ENCODE results near the gene SCAANT1. TPM values are rescaled to one million over a fixed set of nuclear protein-coding genes. Genes with fewer than 3 reads are reported as not detected.

SCAANT1 gene
- total and polyA plus RNA-seq, 2 donors, result not detected

GRCh38 chr3:63945558-63946096, 33.4 kb upstream of the SCAANT1 start:
- no peak for DNase-seq (ENCODE audit: extremely low spot score)
- Histone ChIP-seq H3K4me3 (ENCODE audit: low read depth, low read length) (no peak overlapping the region), H3K4me1 (ENCODE audit: insufficient read depth) (no peaks in the 10 kb centered on the region), H3K36me3 (ENCODE audit: insufficient read depth) (no peaks in the 10 kb centered on the region), H3K27ac (ENCODE audit: low read depth) (no peak overlapping the region)
- 58% methylated on average over 3 of the region's 3 CpGs for WGBS

DNA sequence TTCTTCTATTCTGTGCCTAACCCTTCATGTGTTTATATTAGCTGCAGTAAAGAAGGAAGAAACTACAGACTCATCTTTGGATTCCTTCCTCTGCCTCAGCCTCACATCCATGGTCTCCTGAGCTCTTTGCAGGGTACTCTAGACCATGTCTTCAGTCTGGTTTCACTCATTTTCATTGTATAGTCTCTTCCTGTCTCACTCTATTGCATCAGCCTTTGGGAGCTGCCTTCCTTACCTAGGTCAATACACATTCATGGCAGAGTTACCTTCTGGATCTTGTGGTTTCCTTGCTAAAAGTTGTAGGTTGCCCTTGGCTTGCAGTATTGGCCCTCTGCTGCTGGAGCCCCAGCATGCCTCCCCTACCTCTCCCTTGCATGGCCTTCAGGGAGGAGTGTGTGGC, 31.5 kb upstream of the SCAANT1 start:
- DNase-seq (ENCODE audit: extremely low spot score), result no peak
- no peak overlapping the region for H3K4me3 ChIP-seq (ENCODE audit: low read depth, low read length)
- no peaks in the 10 kb centered on the region for H3K36me3 ChIP-seq (ENCODE audit: insufficient read depth)
- H3K27ac ChIP-seq (ENCODE audit: low read depth), result no peak overlapping the region
- no peaks in the 10 kb centered on the region for H3K4me1 ChIP-seq (ENCODE audit: insufficient read depth)

DNA sequence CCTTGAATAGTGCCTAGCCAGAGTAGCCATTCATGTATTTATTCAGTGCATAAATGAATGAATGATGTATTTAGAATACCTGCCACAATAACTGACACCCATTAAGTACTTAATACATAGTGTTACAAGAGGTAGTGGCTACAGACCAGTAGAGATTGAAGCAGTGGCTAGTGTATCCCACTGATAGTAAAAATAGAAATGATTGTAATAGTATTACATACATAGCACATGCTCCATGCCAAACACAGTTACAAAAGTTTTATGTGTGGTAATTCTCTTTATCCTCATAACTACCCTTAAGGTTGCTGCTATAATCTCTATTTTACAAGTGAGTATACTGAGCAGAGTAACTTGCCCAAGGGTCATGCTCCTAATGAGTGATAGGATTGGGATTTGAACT, 30.3 kb upstream of the SCAANT1 start:
- no peaks in the 10 kb centered on the region for H3K36me3 ChIP-seq (ENCODE audit: insufficient read depth)
- H3K4me3 ChIP-seq (ENCODE audit: low read depth, low read length), result no peak overlapping the region
- no peak for DNase-seq (ENCODE audit: extremely low spot score)
- H3K27ac ChIP-seq (ENCODE audit: low read depth), result no peak overlapping the region
- no peaks in the 10 kb centered on the region for H3K4me1 ChIP-seq (ENCODE audit: insufficient read depth)

DNA sequence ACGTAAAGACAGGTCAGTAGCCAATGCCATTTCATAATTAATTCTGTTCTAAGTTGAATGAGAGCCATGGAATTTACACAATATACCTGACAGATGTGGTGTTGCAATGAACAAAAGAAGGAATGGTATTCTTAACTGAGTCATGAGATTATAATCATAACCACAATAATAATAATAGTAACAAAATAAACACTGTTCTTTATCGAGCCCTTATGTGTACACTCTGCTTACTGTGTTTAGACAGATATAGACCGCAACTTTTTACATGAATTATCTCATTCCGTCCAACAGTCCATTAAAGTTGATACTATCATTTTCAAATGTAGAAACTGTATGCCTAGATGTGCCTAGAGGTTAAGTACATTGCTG, 28.2 kb upstream of the SCAANT1 start:
- WGBS, result 70% methylated on average over 4 of the region's 4 CpGs
- Histone ChIP-seq H3K36me3 (ENCODE audit: insufficient read depth) (no peaks in the 10 kb centered on the region), H3K4me1 (ENCODE audit: insufficient read depth) (no peaks in the 10 kb centered on the region), H3K27ac (ENCODE audit: low read depth) (no peak overlapping the region), H3K4me3 (ENCODE audit: low read depth, low read length) (no peak overlapping the region)
- DNase-seq (ENCODE audit: extremely low spot score), result no peak

- 72% methylated on average over 6 of the region's 6 CpGs for WGBS
- no peak overlapping the region for H3K27ac ChIP-seq (ENCODE audit: low read depth)
- no peak overlapping the region for H3K4me3 ChIP-seq (ENCODE audit: low read depth, low read length)
- no peak for DNase-seq (ENCODE audit: extremely low spot score)
- H3K4me1 ChIP-seq (ENCODE audit: insufficient read depth), result no peaks in the 10 kb centered on the region
- H3K36me3 ChIP-seq (ENCODE audit: insufficient read depth), result no peaks in the 10 kb centered on the region
Observed at GRCh38 chr3:63937661-63938651, 25.8 kb upstream of the SCAANT1 start.

- 67% methylated on average over 4 of the region's 4 CpGs for WGBS
- no peak overlapping the region for H3K27ac ChIP-seq (ENCODE audit: low read depth)
- no peak for DNase-seq (ENCODE audit: extremely low spot score)
- H3K36me3 ChIP-seq (ENCODE audit: insufficient read depth), result no peaks in the 10 kb centered on the region
- no peak overlapping the region for H3K4me3 ChIP-seq (ENCODE audit: low read depth, low read length)
- H3K4me1 ChIP-seq (ENCODE audit: insufficient read depth), result no peaks in the 10 kb centered on the region
Observed at GRCh38 chr3:63936925-63937324, 24.7 kb upstream of the SCAANT1 start.

DNA sequence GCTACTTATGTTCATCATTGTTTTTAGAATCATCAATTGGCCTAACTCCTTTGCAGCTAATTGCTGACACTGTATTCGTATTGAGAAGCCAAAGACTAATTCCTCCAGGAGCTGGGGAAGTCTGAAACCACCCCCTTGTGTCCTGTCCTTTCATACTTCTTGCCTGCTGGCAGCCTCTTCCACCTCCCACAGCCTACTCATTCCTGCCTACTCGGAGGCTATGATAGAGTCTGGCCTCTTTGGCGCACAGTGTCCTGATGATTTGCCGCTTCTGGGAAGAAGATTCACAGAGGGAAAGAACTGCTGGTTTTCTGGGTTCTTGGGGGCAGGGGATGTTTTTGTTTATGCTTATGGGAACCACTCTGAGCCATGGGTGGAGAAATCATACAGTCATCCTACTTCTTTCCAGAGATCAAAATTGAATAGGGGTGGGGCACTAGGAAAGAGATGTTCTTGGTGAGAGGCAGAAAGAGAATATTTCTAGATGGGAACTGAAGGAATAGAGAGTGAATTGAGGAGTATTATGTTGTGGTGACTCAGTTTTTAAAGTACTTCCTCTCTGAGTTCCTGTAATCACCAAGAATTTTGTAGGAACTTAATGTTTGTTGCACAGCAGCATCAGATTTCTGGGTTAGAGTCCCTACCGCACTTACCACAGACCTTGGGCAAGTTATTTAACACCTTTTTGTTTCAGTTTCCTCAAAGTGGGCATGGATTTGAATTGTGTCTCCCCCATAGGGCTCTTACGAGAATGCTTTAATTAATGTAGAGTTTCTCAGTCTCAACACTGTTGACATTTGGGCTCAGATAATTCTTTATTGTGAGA, 22.1 kb upstream of the SCAANT1 start:
- 82% methylated on average over 6 of the region's 6 CpGs for WGBS
- DNase-seq (ENCODE audit: extremely low spot score), result no peak
- Histone ChIP-seq H3K4me3 (ENCODE audit: low read depth, low read length) (no peak overlapping the region), H3K36me3 (ENCODE audit: insufficient read depth) (no peaks in the 10 kb centered on the region), H3K4me1 (ENCODE audit: insufficient read depth) (no peaks in the 10 kb centered on the region), H3K27ac (ENCODE audit: low read depth) (no peak overlapping the region)

- WGBS, result 99% methylated on average over 1 of the region's 1 CpG
- no peak overlapping the region for H3K4me3 ChIP-seq (ENCODE audit: low read depth, low read length)
- H3K4me1 ChIP-seq (ENCODE audit: insufficient read depth), result no peaks in the 10 kb centered on the region
- H3K36me3 ChIP-seq (ENCODE audit: insufficient read depth), result no peaks in the 10 kb centered on the region
- no peak overlapping the region for H3K27ac ChIP-seq (ENCODE audit: low read depth)
- no peak for DNase-seq (ENCODE audit: extremely low spot score)
Observed at GRCh38 chr3:63933459-63933858, 21.3 kb upstream of the SCAANT1 start.

GRCh38 chr3:63932509-63933212, 20.5 kb upstream of the SCAANT1 start:
- Histone ChIP-seq H3K27ac (ENCODE audit: low read depth) (no peak overlapping the region), H3K4me1 (ENCODE audit: insufficient read depth) (no peaks in the 10 kb centered on the region), H3K4me3 (ENCODE audit: low read depth, low read length) (no peak overlapping the region), H3K36me3 (ENCODE audit: insufficient read depth) (no peaks in the 10 kb centered on the region)
- DNase-seq (ENCODE audit: extremely low spot score), result no peak
- 58% methylated on average over 3 of the region's 3 CpGs for WGBS

DNA sequence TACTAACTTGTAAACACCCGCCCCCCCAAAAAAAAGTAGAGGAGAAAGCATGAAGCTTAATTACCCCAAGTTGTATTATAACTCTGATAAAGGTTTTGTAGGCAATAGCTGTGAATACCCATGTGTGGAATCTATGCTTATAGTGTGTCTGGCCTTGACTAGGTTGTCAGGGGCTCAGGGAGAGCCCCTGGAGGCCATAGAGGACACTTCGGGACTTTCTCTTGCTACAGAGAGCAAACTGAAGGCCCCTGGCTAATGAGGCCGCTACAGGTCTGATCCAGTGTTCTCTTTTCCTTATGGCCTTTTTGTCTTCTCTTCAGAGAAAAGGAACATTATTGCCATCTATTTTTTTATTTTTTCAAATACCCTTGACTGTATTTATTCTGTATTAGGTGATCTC, 19.1 kb upstream of the SCAANT1 start:
- no peak overlapping the region for H3K4me3 ChIP-seq (ENCODE audit: low read depth, low read length)
- H3K4me1 ChIP-seq (ENCODE audit: insufficient read depth), result no peaks in the 10 kb centered on the region
- no peaks in the 10 kb centered on the region for H3K36me3 ChIP-seq (ENCODE audit: insufficient read depth)
- DNase-seq (ENCODE audit: extremely low spot score), result no peak
- H3K27ac ChIP-seq (ENCODE audit: low read depth), result no peak overlapping the region
- 94% methylated on average over 3 of the region's 3 CpGs for WGBS

GRCh38 chr3:63927422-63928280, 15.5 kb upstream of the SCAANT1 start:
- Histone ChIP-seq H3K4me3 (ENCODE audit: low read depth, low read length) (no peak overlapping the region), H3K4me1 (ENCODE audit: insufficient read depth) (no peaks in the 10 kb centered on the region), H3K27ac (ENCODE audit: low read depth) (no peak overlapping the region), H3K36me3 (ENCODE audit: insufficient read depth) (no peaks in the 10 kb centered on the region)
- DNase-seq (ENCODE audit: extremely low spot score), result no peak
- 66% methylated on average over 10 of the region's 10 CpGs for whole genome bisulfite sequencing

GRCh38 chr3:63926309-63926708, 14.1 kb upstream of the SCAANT1 start:
- DNase-seq (ENCODE audit: extremely low spot score), result no peak
- Histone ChIP-seq H3K36me3 (ENCODE audit: insufficient read depth) (no peaks in the 10 kb centered on the region), H3K4me1 (ENCODE audit: insufficient read depth) (no peaks in the 10 kb centered on the region), H3K4me3 (ENCODE audit: low read depth, low read length) (no peak overlapping the region), H3K27ac (ENCODE audit: low read depth) (no peak overlapping the region)
- WGBS, result 96% methylated on average over 4 of the region's 4 CpGs

Data from urinary bladder (tissue), 4 donors.